Mesenchymal stem cell (in vitro differentiated cells and primary cell): ENCODE data around the gene SLC34A1.
A peak's percentile ranks its signal among the peaks of the same experiment; 100 is the strongest.

Experiments used
- DNase-seq: peaks from one replicate; pipeline ENCODE4 v3.0.0-alpha.2; 2013
- H2AFZ ChIP-seq: one replicate; pipeline ENCODE4 v1.6.1; 2013; ENCODE audit warnings: low read depth, mild to moderate bottlenecking, control low read depth, inconsistent platforms, low read length, moderate library complexity
- H2AK5ac ChIP-seq: 2 replicates; pipeline ENCODE4 v1.6.1; 2013; ENCODE audit warnings: low read length, moderate library complexity, mild to moderate bottlenecking, inconsistent platforms; ENCODE audit not compliant: severe bottlenecking
- H2BK120ac ChIP-seq: one replicate; pipeline ENCODE4 v1.6.1; 2013; ENCODE audit warnings: low read depth, mild to moderate bottlenecking, inconsistent platforms, low read length, moderate library complexity
- H2BK12ac ChIP-seq, 2 experiments: one replicate each; pipeline ENCODE4 v1.6.1; 2013; ENCODE audit warnings: inconsistent platforms in 2 of 2, low read length in 2 of 2, mild to moderate bottlenecking in 2 of 2, moderate library complexity in 2 of 2, control low read depth in 1 of 2
- H2BK15ac ChIP-seq: one replicate; pipeline ENCODE4 v1.6.1; 2013; ENCODE audit warnings: mild to moderate bottlenecking, low read depth, inconsistent platforms; ENCODE audit not compliant: poor library complexity, severe bottlenecking
- H2BK5ac ChIP-seq: 2 replicates; pipeline ENCODE4 v1.6.1; 2013; ENCODE audit warnings: low read depth, mild to moderate bottlenecking, low read length, control low read depth, inconsistent platforms; ENCODE audit not compliant: poor library complexity, severe bottlenecking
- H3K14ac ChIP-seq, 2 experiments: one replicate each; pipeline ENCODE4 v1.6.1; 2013; ENCODE audit warnings: inconsistent platforms in 2 of 2, low read length in 2 of 2, control low read depth in 1 of 2, mild to moderate bottlenecking in 1 of 2, moderate library complexity in 1 of 2
- H3K18ac ChIP-seq, 2 experiments: one replicate each; pipeline ENCODE4 v1.6.1; 2013; ENCODE audit warnings: inconsistent platforms in 2 of 2, low read length in 2 of 2, control low read depth in 1 of 2, low read depth in 1 of 2, mild to moderate bottlenecking in 1 of 2
- H3K23ac ChIP-seq, 2 experiments: one replicate each; pipeline ENCODE4 v1.6.1; 2013; ENCODE audit warnings: inconsistent platforms in 2 of 2, low read length in 2 of 2, mild to moderate bottlenecking in 2 of 2, moderate library complexity in 2 of 2, control low read depth in 1 of 2
- H3K27ac ChIP-seq: 2 replicates; pipeline ENCODE4 v1.5.1; 2013; ENCODE audit warnings: mild to moderate bottlenecking, moderate library complexity, low read length, control low read depth, inconsistent platforms; ENCODE audit not compliant: poor library complexity, severe bottlenecking
- H3K27me3 ChIP-seq, 2 experiments: 2 replicates each; pipeline versions ENCODE4 v1.6.1 to v1.7.0; 2013; ENCODE audit warnings: low read length in 2 of 2, mild to moderate bottlenecking in 2 of 2, moderate library complexity in 2 of 2, control low read depth in 1 of 2, inconsistent platforms in 1 of 2; ENCODE audit not compliant: control insufficient read depth in 1 of 2, insufficient read depth in 1 of 2
- H3K36me3 ChIP-seq, 2 experiments: 2 replicates each; pipeline versions ENCODE4 v1.6.1 to v1.7.0; 2013; ENCODE audit warnings: low read length in 2 of 2, control low read depth in 1 of 2, inconsistent platforms in 1 of 2, low read depth in 1 of 2, mild to moderate bottlenecking in 1 of 2; ENCODE audit not compliant: insufficient read depth in 2 of 2, control insufficient read depth in 1 of 2
- H3K4ac ChIP-seq, 2 experiments: one replicate each; pipeline ENCODE4 v1.6.1; 2013; ENCODE audit warnings: inconsistent platforms in 2 of 2, low read length in 2 of 2, mild to moderate bottlenecking in 2 of 2, moderate library complexity in 2 of 2, control low read depth in 1 of 2, low read depth in 1 of 2
- H3K4me1 ChIP-seq: 2 replicates; pipeline ENCODE4 v1.6.1; 2013; ENCODE audit warnings: low read depth, low read length, control low read depth; ENCODE audit not compliant: control insufficient read depth, insufficient read depth
- H3K4me2 ChIP-seq: 2 replicates; pipeline ENCODE4 v1.6.1; 2013; ENCODE audit warnings: low read length, mild to moderate bottlenecking, inconsistent platforms; ENCODE audit not compliant: poor library complexity, severe bottlenecking
- H3K4me3 ChIP-seq, 2 experiments: 2 replicates each; pipeline versions ENCODE4 v1.5.1 to v1.7.0; 2013; ENCODE audit warnings: low read length in 2 of 2, mild to moderate bottlenecking in 2 of 2, control low read depth in 1 of 2, low read depth in 1 of 2; ENCODE audit not compliant: insufficient read depth in 1 of 2
- H3K79me1 ChIP-seq: replicated peaks from 2 replicates; pipeline ENCODE4 v1.6.1; 2013; ENCODE audit warnings: mild to moderate bottlenecking, control low read depth, low read length, inconsistent platforms; ENCODE audit not compliant: poor library complexity, severe bottlenecking
- H3K9ac ChIP-seq: 2 replicates; pipeline ENCODE4 v1.7.0; 2013; ENCODE audit warnings: mild to moderate bottlenecking, low read length, moderate library complexity
- H3K9me3 ChIP-seq: 2 replicates; pipeline ENCODE4 v1.7.0; 2013; ENCODE audit warnings: mild to moderate bottlenecking, low read length; ENCODE audit not compliant: control insufficient read depth
- H4K8ac ChIP-seq: one replicate; pipeline ENCODE4 v1.6.1; 2013; ENCODE audit warnings: inconsistent platforms, mild to moderate bottlenecking, low read length, moderate library complexity
- H4K91ac ChIP-seq: one replicate; pipeline ENCODE4 v1.6.1; 2013; ENCODE audit warnings: mild to moderate bottlenecking, low read length, inconsistent platforms
- WGBS: methylation state at CpG from one replicate; pipeline ENCODE4 v1.1.7; 2013; ENCODE audit warnings: mixed read lengths; 5-methylcytosine and 5-hydroxymethylcytosine counted together

Gene SLC34A1

GRCh38 chr5:177355868-177356168 is 28.4 kb upstream of the SLC34A1 start:
- Histone ChIP-seq H2BK120ac (no peak overlapping the region), H3K14ac (no peak overlapping the region), H2BK15ac (no peak overlapping the region), H3K4me2 (no peak overlapping the region), H3K79me1 (no peaks in the 10 kb centered on the region), H4K91ac (no peak overlapping the region), H3K18ac (no peak overlapping the region), H3K9ac (no peak overlapping the region), H3K4me3 (no peak overlapping the region), H3K4ac (no peak overlapping the region), H3K4me1 (peaks cover 15% of the 10 kb centered on the region), H3K27me3 (peaks cover 0 to 46% of the 10 kb centered on the region in 2 experiments), H2BK5ac (no peak overlapping the region), H2BK12ac (no peak overlapping the region), H4K8ac (no peak overlapping the region), H3K23ac (no peak overlapping the region), H2AK5ac (no peak overlapping the region), H2AFZ (no peak overlapping the region), H3K9me3 (peaks cover 7% of the 10 kb centered on the region), H3K36me3 (no peaks in the 10 kb centered on the region), H3K27ac (no peak overlapping the region)
- DNase-seq: no peak
- 27% methylated on average over 1 of the region's 1 CpG for WGBS

DNA sequence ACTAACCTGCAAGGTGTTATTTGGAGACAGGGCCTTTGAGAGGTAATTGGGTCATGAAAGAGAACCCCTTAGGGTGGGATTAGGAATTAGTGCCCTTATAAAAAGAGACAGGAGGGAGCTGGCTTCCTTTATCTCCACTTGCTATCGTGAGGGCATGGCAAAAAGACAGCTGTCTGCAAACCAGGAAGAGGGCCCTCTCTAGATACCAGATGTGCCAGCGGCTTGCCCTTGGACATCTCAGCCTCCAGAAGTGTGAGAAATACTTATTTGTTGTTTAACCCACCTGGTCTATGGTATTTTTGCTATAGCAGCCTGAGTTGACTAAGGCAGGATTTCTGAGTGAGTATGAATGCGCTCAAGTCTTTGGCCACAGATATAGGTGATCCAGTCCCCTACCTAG is 27.5 kb upstream of the SLC34A1 start:
- Histone ChIP-seq H3K27me3 (peaks cover 0 to 54% of the 10 kb centered on the region in 2 experiments), H3K18ac (no peak overlapping the region), H2AFZ (no peak overlapping the region), H3K4ac (no peak overlapping the region), H2BK5ac (no peak overlapping the region), H4K91ac (no peak overlapping the region), H3K4me1 (peaks cover 15% of the 10 kb centered on the region), H3K4me2 (no peak overlapping the region), H3K14ac (no peak overlapping the region), H2BK120ac (no peak overlapping the region), H3K79me1 (no peaks in the 10 kb centered on the region), H3K27ac (no peak overlapping the region), H3K9me3 (peaks cover 7% of the 10 kb centered on the region), H4K8ac (no peak overlapping the region), H3K36me3 (no peaks in the 10 kb centered on the region), H2AK5ac (no peak overlapping the region), H3K4me3 (no peak overlapping the region), H2BK12ac (no peak overlapping the region), H3K23ac (no peak overlapping the region), H3K9ac (no peak overlapping the region), H2BK15ac (no peak overlapping the region)
- DNase-seq: no peak
- WGBS: 76% methylated on average over 3 of the region's 3 CpGs

DNA sequence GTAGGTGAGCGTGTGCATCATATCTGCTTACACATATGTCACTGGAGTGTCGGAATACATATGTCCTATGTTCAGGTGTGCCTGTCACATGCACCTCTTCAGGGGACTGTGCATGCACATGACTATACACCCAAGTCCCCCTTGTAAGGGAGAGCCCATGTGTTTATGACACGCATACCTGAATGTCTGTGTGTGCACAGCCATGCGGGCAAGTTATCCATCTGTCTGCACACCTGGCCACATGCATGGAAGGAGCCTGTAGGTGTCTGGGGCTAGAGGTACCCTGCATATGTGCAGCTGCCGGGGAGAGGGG is 27.1 kb upstream of the SLC34A1 start:
- Histone ChIP-seq H3K36me3 (no peaks in the 10 kb centered on the region), H3K27ac (no peak overlapping the region), H3K79me1 (no peaks in the 10 kb centered on the region), H3K9me3 (peaks cover 7% of the 10 kb centered on the region), H3K4ac (no peak overlapping the region), H4K91ac (no peak overlapping the region), H3K4me2 (no peak overlapping the region), H2AK5ac (no peak overlapping the region), H2BK120ac (no peak overlapping the region), H3K23ac (no peak overlapping the region), H3K4me1 (peaks cover 13% of the 10 kb centered on the region), H3K9ac (no peak overlapping the region), H4K8ac (peak overlapping the region; percentile 56), H2BK15ac (no peak overlapping the region), H3K4me3 (no peak overlapping the region), H2BK12ac (peak overlapping the region in 1 of 2 experiments; percentile 79), H3K27me3 (peaks cover 0 to 56% of the 10 kb centered on the region in 2 experiments), H2BK5ac (no peak overlapping the region), H3K14ac (no peak overlapping the region), H2AFZ (no peak overlapping the region), H3K18ac (peak overlapping the region in 1 of 2 experiments; percentile 55)
- WGBS: 97% methylated on average over 5 of the region's 5 CpGs
- no peak for DNase-seq

DNA sequence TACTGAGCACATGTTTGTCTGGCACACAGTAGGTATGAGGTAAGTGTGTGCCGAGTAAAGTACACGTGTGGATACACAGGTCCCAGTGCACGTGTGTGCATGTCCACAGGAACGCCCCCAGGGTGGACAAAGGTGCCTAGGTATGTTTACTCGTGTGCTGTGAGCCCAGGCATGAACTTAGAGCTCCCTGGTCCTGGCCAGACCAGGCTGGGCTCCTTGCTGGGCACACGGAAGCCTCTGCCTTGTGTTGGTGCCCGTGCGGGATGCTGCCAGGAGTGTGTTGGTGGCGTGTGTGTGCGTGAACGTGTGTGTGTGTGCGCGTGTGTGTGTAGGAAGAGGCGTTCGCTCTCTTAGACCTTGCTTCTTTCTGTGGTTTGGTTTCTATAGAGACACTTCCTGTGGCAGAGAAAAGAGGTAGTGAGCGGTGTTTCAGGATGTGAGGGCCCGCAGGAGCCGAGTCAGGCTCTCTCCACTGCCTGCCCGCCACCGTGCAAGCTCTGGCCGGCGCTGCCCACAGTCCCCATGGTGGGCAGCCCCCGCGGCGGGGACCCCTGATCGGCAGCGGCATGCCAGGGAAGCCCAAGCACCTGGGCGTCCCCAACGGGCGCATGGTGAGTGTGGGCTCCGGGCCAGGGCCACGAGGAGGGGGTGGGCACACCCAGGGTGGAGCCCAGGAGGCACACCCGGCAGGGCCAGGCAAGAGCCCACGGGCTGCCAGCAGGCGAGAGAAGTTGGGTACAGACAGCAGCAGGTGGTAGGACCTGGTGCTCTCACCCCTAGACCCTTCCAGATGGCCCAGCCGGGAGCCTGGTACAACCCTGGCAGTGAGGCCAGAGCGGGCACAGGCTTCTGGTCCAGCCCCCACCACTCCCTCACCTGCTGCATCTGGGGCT is 26.5 kb upstream of the SLC34A1 start, which contains the start of gene RGS14:
TSS of gene RGS14 (plus strand) at position 466 of the 893 bp plus-strand sequence. CDS start at position 567, 101 bp downstream.
- H3K14ac ChIP-seq: peak within 1 kb of the TSS in 1 of 2 experiments; percentile 83
- H3K4me1 ChIP-seq: peaks cover 12% of the 10 kb centered on the region
- H2BK5ac ChIP-seq: no peak within 1 kb of the TSS
- H3K4ac ChIP-seq: peak within 1 kb of the TSS; percentile 76 to 88
- peak within 1 kb of the TSS; percentile 42 for H2AFZ ChIP-seq
- peaks cover 7% of the 10 kb centered on the region for H3K9me3 ChIP-seq
- peak within 1 kb of the TSS; percentile 53 for H2AK5ac ChIP-seq
- H3K27me3 ChIP-seq: peaks cover 0 to 62% of the 10 kb centered on the region in 2 experiments
- H2BK12ac ChIP-seq: peak within 1 kb of the TSS; percentile 81 to 88
- no peak within 1 kb of the TSS for H3K9ac ChIP-seq
- H3K4me3 ChIP-seq: peak within 1 kb of the TSS in 1 of 2 experiments; percentile 14
- DNase-seq: peak; percentile 73
- 64% methylated on average over 37 of the region's 37 CpGs for WGBS
- H3K36me3 ChIP-seq: no peaks in the 10 kb centered on the region
- peak within 1 kb of the TSS; percentile 61 to 85 for H3K18ac ChIP-seq
- peak within 1 kb of the TSS; percentile 51 for H2BK120ac ChIP-seq
- no peak within 1 kb of the TSS for H3K4me2 ChIP-seq
- H3K79me1 ChIP-seq: no peaks in the 10 kb centered on the region
- peak within 1 kb of the TSS; percentile 29 for H2BK15ac ChIP-seq
- H3K27ac ChIP-seq: no peak within 1 kb of the TSS
- H4K91ac ChIP-seq: peak within 1 kb of the TSS; percentile 92
- no peak within 1 kb of the TSS for H3K23ac ChIP-seq
- H4K8ac ChIP-seq: peak within 1 kb of the TSS; percentile 81
